GM19239 (cell line): ENCODE results near the gene PHOX2B.

Experiments used
- DNase-seq: peaks from one replicate; pipeline ENCODE4 v3.0.0; 2011; ENCODE audit warnings: low spot score; ENCODE audit not compliant: insufficient read length
- FAIRE-seq: peaks from 2 replicates; lab custom pipeline; 2011; peaks lifted over from hg19 to GRCh38; lab: Jason Lieb, UNC

Gene PHOX2B

DNA sequence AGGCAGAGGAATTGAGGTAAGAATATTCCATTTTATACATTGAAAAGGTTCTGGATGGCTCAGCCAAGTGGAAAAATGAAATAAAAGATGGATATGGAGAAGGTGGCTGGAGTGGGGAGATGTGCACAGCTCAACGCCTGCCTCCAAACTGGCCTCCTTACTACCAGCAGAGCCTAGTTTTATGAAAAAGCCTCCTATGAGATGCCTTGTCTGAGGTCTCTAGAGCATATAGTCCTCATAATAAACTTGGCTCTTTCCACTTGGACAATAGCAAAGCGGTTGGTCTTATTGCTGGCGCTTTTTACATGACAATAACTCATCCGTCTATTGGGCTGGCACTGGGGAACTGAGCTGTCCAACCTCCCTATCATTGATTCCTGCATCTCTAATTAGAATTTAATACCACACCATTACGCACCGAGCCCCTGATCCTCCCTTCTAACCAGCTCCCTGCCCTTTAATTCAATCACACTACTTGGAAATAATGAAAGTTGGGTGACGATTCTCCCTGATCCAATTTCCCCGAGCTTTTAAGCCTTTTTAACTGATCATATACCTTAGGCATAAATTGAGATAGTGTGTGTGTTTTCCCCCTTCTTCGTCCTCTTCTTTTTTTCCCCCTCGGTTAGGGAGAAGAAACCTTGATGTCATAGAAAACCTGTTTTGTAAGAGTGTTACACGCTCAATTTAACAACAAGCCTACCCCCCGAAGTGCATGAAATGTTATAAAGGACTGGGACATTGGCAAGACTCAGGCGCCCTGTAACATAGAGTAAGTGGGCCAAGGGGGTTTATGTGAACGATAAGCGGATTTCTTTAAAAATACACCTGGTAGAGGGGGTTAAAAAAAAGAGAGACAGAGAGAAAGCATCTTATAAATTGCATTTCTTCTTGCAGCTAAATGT, at the start of gene PHOX2B:
PHOX2B (minus strand) TSS at position 155 of the 905 bp plus-strand sequence; CDS start at position 40, 115 bp downstream.
- DNase-seq (no peak), FAIRE-seq (no peak)

DNA sequence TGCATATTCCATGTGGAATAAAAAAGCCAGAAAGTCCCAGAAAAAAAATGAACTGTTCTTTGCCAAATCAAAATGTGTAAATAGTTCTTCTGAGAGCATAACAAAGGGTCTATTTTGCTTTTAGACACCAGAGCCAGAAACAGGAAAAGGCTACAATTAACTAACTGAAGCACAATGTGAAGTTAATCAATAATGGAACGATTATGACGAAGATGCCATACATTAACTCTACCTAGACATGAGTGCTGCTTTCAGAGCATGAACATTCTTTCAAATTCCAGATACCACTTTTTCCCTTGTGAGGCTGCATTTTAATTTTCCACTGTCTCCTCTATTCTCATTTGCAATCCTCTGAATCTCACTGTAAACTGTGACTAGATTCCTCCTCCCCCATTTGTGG, 48.7 kb upstream of the PHOX2B start:
- no peak for FAIRE-seq
- DNase-seq = no peak

DNA sequence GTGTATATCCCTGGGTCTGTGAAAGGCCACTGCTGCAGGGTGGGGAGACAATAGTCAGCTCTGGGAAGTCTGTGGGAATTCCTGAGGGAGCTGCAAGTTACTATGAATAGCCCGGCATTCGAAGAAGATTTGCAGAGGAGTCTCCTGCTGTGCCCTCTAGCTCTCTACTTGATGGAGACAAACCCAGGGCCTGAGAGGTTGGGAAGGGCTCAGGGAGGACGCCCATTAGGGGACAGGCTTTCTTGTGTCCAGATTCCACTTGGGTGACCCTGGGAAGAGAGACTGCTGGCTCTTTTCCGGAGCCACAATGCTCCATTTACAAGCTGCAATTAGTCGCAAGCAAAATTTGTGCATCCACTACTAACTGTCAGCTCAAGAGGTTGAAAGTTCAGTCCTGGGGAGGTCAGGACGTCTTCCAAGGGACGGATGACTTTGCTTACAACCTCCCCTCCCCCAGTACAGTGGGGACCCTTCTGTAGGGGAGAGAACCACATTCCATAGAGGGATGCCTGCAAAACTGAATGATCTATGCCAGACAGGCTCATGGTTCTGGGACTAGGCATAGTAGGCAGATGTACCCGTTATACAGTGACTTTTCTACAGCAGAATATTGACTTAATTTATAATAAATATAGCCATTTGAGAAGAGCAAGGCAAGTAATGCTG, 48.2 kb upstream of the PHOX2B start:
- DNase-seq = no peak
- FAIRE-seq = no peak

DNA sequence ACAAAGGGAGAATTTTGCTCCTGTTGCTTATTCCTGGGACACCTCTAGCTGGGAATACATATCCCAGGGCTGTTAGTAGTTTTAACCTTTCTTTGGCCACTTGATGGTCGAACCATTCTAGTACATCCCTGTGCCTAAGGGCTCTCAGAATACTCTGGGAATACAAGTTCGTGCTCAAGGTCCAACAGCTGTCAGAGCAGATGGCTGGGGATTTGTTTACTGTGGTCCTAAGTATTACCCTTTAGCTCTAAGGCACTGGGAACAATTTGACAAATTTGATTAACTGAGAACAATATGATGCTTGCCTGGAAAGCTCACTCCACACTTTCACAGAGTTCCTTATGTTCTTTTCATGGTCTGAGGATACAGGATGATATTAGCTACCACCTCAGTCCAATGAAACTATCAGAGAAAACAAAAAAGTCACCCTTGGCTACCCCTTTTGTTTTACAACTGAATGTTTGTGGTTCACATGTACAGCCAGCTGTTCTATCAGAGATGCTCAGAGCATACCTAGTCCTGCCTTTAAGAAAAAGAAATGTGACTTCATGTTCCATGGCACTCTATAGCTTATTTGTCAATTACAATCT, 47.4 kb upstream of the PHOX2B start:
- FAIRE-seq (no peak), DNase-seq (no peak)

DNA sequence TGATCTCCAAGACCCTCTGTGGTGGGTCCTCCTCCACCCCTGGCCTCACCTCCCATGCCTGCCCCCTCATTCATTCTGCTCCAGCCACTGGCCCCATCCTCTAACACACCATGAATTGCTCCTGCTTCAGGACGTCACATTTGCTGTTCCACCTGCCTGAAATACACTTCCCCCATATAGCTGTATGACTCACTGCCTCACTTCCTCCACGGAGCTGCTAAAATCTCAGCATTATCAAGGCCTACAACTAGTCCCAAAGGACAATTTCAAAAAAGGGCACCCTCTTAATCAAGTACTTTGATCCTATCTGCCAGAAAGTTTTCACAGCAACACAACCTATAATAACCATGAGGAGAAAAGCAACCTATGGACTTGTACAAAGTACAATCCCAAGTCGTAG, 43.6 kb upstream of the PHOX2B start:
- DNase-seq = no peak
- no peak for FAIRE-seq

DNA sequence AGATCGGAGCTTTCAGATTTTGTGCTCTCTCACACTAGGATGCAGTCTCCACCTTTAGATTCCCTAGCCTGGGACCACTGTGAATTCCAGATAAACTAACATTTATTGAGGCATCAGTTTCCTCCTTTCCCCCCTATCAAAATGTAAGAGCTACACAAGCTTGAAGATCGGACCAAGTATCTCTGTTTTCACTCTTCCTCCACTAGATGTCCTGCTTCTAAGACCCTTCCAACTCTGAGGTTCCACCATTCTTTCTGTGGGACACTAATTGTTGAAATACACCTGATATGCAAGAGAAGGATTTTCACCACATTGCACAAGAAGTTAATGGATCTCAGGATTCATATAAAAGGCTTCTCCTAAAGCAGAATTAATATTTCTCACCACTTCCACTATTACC, 43.0 kb upstream of the PHOX2B start:
- no peak for FAIRE-seq
- no peak for DNase-seq

DNA sequence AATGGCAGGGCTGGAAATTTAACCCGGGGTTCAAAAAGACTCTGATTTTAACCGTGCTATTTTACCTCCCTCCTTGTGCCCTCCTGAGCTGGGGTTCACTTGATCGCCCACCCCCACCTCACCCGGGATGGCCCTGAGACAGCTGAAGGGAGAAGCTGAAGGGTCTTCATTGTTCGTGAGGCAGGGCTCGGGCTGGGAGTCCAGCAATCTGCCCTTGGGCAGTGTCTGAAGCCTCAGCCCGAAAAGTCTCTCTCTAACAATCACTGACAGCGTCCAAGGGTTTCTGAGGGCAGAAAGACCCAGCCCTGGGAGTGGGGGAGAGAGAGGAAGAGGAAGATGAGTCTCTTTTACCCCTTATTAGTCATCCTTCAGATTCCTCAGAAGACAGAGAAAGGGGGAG, 39.4 kb upstream of the PHOX2B start:
- DNase-seq (no peak), FAIRE-seq (no peak)

DNA sequence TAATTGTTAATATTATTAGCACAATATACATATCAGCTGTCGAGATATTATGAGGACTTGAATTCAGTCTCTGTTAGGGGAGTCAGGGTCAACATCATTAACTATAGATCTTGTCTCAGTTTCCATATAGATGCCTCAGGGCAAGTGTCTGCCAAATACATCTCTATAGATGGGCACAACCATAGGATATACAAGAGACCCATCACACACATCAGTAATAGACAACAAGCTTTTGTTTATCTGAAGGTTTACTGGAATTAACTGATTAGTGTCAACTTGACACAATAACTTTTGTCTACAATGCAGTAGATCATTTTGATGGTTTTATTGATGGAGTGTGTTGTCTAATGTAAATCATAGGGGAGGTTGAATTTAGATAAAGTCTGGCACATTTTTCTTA, 37.1 kb upstream of the PHOX2B start:
- no peak for DNase-seq
- FAIRE-seq = no peak

DNA sequence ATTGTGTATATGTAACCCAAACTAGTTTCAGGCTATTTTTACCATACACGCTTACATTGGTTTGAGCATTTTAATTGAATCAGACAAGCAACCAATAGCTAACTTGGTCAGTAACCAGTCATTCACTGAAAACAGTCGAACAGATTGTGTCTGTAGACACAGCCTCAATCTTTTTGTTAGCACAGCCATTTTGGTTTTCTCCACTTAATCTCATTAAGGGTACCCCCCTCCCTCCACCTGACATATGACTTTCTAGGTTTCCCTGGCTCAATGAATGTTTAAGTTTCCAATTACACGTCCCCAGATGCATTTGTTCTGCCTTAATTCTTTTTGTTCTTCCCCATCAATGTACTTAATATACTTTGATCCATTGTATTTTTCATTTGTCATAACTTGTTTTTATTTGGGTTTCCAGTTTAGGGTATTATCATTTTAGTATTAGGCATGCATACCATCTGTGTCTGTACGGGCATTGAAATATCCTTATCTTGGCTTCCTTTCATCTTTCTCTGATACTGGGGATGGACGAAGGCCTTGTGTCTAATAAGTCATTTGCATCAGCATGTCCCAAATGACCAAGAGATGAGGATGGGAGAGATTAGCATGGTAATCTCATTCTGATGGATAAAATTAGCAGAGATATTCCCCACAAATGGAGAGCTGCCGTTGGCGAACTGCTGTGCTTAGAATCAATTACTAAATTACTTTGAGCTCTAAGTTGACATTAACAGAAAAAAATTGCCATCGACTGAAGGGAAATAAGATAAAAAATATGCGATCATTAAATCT, 35.9 kb upstream of the PHOX2B start:
- FAIRE-seq (no peak), DNase-seq (no peak)

DNA sequence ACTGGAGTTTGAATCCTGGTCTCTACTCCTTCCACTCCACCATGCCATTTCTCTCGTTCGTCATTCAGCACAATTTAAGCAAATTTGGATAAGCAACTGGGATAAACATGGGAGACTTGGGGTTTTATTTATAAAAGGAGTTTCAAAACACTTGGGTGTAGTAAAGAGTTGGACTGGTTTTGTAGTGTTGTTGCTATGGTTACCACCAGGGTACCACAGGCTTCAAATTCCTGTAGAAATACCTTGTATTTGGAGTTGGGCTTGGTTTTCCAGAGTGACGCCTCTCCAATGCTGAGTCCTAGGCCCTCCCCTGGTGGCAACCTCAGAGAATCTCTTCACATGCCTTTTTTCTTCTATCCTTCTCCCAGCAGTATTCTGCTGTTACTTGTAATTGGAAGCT, 27.9 kb upstream of the PHOX2B start:
- no peak for FAIRE-seq

DNA sequence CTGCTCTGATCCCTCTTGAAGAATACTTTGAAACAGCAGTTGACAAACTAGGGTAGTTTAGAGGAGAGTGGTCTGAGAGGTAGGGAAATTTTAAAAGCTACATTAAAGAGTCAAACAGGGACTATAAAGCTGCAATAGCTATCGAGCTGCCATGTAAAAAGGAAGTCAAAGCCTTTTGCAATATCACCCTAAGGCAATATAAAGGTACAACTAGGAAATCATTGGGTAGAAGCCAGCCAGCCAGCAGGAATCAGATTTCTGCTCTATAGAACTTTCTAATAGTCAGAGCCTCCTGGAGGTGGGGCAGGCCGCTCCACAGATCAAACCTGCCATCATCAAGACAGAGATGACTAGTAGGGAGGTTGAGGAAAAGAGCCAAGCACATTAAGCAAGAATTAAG, 15.2 kb upstream of the PHOX2B start:
- FAIRE-seq (no peak), DNase-seq (no peak)

More for the DNA sequence above, 27.9 kb upstream of the PHOX2B start:
- DNase-seq = no peak

DNA sequence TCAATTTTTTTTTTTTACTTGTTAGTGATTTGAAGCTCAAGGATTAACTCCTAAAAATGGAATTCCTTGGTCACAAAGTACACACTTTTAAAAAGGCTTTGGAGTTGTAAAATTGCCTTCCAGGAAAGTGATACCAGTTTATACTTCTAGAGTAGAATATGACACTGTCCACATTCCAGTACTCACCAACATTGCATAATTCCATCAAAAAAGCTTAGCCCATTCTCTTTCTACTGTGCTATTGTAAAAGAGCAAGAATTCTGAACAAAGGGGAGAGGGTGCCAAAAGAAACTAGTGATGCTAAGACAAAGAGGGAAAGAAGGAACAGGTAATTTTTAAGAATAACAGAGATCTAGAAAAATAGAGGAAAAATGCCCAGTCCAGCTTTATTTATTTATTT, 10.4 kb upstream of the PHOX2B start:
- no peak for DNase-seq
- no peak for FAIRE-seq

DNA sequence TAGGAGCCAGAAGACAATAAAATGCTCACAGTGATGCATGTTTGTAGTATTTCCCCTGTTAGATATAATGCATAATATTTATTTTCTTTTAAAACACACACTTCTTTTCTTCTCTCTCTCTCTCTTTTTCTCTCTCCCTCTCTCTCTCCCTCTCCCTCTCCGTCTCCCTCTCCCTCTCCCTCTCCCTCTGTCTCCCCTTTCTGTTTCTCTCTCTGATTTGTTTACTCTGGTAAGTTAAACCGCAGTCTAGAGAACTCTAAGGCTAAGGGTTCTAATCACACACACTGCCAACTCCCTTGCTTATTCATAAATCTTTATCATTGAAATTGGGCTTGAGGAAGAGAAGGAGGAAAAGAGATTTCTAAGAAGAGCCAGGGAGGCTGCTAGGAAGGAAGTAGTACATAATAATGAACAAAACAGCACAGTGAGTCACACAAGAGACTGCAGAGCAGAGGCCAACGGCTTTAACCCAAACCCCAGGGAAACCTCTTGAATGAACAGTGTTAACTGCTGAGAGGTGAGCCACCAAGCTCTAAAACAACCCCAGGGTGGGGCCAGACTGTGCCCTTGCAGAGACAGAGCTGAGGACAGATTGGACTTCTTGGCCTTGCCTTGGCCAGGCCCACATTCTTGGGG, 9.1 kb upstream of the PHOX2B start:
- DNase-seq (no peak), FAIRE-seq (no peak)

DNA sequence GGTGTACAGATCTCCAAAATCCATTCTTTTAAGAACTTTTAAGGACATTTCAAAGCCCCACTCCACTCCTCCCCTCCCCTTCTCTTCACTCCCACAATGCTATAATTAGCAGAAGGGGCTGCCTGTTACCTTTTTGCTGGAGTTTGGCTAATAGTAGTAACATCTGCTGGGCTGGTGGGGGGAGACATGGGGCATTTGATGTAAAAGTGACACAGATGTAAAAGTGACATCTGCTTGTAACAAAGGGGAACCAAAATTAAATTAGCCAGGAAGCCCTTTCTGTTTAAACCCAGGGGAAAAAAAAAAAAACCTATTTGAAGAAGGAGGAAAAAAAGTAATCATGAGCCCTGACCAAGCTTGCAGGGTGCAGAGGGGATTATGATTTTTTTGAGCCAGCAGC, 5.4 kb upstream of the PHOX2B start:
- DNase-seq = no peak
- no peak for FAIRE-seq

DNA sequence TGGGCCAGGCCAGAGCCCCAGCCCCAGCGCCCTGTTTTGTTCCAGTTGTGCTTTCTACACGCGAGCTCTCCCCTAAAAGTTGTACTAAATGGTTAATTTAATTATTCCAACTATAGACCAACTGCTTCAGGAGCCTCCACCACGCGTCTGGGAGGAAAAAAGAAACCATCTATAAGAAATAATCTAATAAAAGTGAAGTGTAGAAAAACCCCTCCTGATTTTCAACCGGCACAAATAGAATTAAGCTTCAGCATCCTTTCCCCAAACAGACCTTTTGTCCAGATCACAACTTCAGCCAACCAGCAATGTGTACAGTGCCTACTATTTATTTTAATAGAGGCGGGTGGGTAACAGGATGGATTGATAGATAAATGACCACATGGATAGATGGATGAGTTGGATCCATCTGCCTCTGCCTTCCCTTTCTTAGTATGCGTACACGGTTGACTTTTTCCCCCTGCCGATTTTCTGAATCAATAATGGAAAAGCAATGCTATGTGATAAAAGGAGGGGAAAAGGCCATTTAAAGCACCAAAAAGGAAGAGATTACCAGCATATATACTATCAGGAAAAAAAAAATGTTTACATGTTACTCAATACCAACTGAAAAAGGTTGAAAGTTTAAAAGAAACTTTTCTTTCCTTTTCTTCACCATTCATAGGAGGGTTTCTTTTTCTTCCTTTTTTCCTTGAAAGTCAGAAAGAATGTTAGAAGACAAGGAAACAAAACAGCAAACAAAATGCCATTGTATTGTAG, 3.7 kb upstream of the PHOX2B start:
- no peak for FAIRE-seq

DNA sequence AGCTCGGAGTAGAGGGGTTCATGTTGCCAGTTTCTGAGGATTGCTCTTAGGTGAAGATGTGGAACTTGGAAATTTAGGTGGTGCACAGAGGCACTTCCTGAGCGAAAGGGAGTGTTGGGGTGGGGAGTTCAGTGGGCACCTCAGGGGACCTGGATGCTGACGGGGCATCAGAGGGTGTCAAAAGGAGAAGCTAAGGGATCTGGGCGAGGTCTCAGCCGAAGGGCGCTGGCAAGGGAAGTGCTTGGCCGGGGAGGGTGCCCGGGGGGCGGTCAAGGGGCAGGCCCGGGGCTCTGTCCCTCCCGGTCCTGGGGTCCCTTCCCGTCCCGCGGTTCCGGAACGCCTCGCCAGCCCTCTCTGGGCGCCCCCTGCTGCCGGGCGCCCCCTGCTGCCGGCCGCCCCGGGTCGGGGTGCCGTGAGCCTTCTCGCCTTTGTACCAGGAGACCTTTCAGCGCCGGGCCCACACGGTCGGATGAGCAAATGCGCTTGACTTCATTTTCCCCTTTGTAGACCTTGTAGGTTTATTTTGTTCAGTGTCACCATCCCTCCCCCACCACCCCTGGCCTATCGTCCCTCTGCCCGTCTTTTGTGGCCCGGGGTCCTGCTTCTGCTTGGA, 3.0 kb upstream of the PHOX2B start:
- FAIRE-seq = no peak
- no peak for DNase-seq

More for the DNA sequence above, 3.7 kb upstream of the PHOX2B start:
- no peak for DNase-seq

DNA sequence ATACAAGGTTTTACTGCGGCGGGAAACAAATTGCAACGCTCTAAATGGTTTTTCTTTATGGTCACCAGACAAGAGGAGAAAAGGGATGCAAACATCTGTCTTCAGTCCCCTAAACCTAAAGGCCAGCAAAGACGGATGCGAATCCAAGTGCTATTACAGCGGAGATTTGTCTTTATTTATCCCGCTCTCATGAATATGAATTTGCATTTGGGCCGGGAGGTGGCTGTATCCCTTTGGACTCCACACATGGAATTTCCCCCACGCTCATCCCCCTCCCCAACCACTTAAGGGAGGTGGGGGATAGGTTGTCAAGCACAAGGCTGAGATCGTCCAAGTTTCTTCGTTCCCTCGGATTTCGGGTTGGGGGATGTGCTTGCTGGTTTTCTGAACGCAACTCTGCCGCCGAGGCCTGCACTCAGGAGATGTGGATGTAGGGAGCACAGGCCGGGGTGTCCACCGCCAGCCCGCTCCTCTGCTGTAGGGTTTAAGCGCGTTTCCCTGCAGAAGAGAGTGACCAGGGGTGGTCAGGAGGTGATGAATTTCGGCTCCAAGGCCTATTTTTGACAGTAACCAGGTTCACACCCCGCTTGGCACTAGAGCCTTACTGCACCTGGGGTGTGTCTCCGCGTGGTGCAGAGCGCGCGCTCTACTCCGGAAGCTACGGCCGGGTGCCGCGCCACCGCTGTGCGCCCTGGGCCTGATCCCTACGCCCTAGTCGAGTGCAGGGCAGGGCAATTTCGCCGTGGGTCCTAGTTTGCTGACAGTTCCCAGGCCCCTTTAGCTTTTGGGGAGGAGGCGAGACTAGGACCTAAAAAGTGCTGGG, 2.3 kb upstream of the PHOX2B start:
- DNase-seq (no peak), FAIRE-seq (no peak)

DNA sequence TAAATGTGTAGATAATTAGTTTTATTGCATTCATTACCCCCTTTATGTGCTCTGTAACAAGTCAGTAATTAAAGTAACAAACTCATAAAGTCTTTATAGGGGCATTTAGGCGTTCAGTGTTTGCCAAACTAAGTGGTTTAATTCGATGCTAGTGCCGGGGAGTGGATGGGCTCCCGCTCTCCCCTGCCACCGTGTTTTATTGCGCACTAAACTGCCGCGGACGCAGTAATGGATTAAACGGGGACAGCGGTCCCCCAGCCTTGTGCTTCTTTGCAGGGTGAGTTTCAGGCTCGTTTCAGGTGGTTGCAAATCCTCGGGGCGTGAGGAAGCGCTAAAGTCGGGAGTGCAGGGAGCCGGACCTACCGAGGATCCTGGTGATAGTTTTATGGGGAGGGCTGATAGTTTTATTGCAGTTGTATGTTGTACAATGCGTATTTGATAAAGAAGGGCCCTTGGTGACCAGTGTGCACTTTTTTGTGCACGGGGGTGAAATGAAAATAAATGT, 1.6 kb upstream of the PHOX2B start:
- no peak for FAIRE-seq

More for the DNA sequence above, 1.6 kb upstream of the PHOX2B start:
- DNase-seq = no peak
